D721Med (cell line): ENCODE measurements around the gene LSM6.

Experiments
- DNase-seq: peaks from one replicate; pipeline ENCODE4 v3.0.0; 2011; ENCODE audit warnings: low spot score; ENCODE audit not compliant: insufficient read length
- FAIRE-seq: peaks from 2 replicates; lab custom pipeline; 2011; peaks lifted over from hg19 to GRCh38; lab: Jason Lieb, UNC
- TF ChIP-seq, protein P1 (sequence below): IDR thresholded peaks from 2 replicates; pipeline ENCODE4 v1.5.1; 2012; ENCODE audit warnings: mild to moderate bottlenecking, control low read depth; ENCODE audit not compliant: insufficient read depth; ENCODE audit errors: missing control alignments

Gene LSM6

DNA sequence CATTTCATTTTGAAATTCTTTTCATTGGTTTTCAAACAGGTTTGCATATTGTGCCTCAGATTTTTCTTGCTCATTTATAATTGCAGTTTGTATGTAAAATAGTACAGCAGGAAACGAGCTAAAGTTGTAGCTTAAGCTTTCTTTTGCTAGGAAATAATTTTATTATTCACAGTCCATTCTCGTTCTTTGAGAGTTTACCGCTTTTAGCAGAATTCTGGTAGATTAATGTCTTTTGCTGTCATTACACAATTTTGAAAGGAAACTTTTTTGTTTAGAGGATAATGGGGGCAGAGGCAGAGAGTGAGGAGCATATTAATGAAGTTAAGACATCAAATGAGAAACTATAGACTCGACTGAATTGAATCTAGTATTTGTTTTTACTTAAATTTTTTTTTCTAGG lies 10.5 kb downstream of the LSM6 start:
- FAIRE-seq = no peak
- TF ChIP-seq, protein P1, sequence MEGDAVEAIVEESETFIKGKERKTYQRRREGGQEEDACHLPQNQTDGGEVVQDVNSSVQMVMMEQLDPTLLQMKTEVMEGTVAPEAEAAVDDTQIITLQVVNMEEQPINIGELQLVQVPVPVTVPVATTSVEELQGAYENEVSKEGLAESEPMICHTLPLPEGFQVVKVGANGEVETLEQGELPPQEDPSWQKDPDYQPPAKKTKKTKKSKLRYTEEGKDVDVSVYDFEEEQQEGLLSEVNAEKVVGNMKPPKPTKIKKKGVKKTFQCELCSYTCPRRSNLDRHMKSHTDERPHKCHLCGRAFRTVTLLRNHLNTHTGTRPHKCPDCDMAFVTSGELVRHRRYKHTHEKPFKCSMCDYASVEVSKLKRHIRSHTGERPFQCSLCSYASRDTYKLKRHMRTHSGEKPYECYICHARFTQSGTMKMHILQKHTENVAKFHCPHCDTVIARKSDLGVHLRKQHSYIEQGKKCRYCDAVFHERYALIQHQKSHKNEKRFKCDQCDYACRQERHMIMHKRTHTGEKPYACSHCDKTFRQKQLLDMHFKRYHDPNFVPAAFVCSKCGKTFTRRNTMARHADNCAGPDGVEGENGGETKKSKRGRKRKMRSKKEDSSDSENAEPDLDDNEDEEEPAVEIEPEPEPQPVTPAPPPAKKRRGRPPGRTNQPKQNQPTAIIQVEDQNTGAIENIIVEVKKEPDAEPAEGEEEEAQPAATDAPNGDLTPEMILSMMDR = no peak
- no peak for DNase-seq

DNA sequence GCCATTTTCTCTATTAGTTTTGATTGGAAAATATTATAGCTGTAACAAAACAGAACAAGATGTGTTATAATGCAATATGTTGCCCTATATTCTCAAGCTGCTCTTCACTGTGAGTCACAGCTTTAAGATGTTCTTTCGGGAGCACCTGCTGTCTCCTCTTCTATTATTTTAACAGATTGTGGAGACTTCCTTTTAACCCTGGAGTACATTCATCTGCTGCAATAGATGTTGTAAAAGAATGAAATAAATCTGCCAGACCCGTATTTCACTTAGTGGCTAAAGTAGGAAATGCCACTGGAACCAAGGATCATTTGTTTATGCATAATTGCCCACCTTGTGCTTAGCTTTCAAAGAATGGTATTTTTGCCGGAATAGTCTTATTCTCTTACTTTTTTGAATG lies 11.1 kb downstream of the LSM6 start:
- no peak for FAIRE-seq
- DNase-seq = no peak

DNA sequence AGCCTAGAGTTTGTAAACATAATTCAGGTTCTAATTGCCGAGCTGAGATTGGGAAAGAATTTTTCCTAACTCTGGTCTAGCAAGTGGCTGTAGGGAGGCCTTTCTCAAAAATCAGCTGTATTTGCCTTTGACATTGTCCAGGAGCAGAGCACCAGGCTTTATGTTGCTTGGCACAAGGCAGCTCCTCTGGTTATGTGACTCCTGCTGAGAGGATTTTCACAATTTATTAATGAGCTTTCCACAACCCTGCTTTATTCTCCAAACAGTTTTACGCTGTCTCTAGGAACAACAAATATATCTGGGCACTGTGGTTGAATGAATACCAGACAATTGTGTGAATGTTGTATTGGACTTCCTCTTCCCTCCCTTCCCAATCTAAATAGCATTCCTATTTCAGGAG lies 14.9 kb downstream of the LSM6 start:
- DNase-seq (no peak), FAIRE-seq (no peak)
- TF ChIP-seq, protein P1 = no peak

More for the DNA sequence above, 11.1 kb downstream of the LSM6 start:
- TF ChIP-seq, protein P1 = no peak

DNA sequence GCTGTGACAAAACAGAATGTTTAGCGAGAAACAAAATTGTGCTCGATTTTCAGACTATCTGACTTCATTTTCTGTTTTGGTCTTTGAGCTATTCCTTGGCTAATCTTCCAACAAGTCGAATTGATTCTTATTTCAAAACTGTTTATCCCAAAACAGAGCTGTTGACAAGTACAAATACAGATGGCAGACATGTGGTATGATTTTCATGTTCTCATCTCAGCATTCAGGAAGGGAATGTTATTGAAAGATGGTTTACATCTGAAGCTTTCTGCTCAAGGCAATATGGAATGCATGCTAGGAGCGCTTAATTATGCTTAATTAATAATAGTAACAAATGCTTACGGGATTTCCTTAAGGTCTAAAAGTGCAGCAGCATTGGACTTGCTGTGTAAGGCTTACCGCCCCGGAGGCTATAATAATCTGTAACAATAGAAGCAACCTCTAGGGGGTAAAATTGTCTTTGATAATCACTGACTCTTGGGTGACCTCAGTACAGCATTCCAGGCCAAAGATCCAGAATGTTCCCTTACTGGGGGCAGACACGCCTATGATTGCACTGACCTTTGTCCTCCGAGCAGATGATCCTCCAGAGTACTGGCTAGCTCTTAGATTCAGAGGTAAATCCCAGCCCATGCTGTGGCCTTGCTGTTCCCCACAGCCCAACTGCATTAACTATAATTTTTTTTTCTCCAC lies 16.4 kb downstream of the LSM6 start:
- DNase-seq (no peak), FAIRE-seq (no peak)
- TF ChIP-seq, protein P1 = no peak

DNA sequence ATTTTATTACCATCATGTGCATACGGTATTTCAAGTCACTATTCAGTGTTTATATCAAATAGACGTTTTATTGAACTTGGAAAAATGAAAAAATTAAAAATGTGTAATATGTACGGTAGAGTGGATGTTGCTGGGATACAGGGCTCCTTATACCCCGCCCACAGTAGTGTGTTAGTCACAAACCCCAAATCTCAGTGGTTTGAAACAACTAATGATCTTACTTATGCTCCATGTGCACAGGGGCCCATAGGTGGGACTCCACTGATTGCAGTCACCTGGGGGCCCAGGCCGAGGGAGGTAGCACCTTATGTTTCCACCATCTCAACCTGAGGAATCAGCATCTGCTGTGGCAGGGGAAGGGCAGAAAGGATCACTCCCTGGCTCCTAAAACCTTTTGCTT lies 18.1 kb downstream of the LSM6 start:
- TF ChIP-seq, protein P1 = no peak
- DNase-seq (no peak), FAIRE-seq (no peak)

DNA sequence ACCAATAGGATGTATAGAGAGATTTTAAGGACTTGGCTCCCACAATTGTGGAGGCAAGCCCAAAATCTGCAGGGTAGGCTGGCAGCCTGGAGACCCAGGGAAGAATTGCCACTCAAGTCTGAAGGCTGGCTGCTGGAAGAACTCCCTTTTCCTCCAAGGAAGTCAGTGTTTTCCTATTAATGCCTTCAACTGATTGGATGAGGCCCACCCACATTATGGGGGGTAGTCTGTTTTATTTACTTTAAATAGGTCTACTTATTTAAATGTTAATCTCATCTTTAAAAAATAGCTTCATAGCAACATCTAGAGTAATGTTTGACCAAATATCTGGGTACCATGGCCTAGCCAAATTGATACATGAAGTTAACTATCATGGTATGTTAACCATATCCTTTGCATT lies 18.7 kb downstream of the LSM6 start:
- DNase-seq (no peak), FAIRE-seq (no peak)
- TF ChIP-seq, protein P1 = no peak

DNA sequence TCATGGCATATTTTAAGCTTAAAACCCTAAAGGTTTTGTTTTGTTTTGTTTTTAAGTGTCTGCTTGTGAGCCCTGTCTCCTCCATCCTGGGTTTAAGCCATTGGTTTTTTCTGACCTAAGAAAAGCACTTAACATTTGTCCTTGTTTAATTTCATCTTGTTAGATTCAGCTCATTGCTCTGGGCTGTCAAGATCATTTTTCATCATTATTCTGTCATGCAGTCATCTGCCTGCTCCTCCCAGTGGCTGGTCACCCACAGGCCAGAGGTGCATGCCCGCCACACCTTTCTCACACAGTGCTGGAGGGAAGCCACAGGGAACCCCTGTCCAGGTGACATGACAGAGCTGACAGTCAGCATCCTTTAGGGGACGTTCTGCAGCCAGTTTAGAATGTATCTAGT lies 27.1 kb downstream of the LSM6 start:
- DNase-seq = no peak
- TF ChIP-seq, protein P1 = no peak
- no peak for FAIRE-seq
